GM21423 (cell line): ENCODE results near the gene MRPS22.

Experiments used
- ATAC-seq: cut with Tn5 transposase; IDR thresholded peaks from one replicate; pipeline ENCODE4 v1.9.1; 2021; ENCODE audit warnings: mild to moderate bottlenecking, moderate library complexity; ENCODE audit not compliant: unreplicated experiment

Gene MRPS22

GRCh38 chr3:139311557-139311956 is 32.3 kb upstream of the MRPS22 start:
- ATAC-seq: no peak

DNA sequence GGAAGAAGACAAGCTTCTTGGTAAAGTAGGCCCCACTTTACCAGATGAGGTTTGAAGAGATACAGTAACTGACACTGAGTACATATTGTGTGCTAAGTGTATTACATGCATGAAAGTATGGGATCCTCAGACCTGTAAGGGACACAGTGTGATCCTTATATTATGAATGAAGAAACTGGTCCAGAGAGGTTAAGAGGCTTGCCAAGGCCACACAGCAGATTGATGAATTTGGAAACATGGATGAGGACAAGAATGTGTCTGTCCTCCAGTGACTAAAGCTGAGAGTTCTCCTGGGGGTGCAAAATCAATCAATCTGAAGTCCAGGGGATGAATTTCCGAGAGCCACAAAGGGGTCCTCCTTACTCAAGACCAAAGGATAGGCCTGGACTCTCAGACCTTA is 31.4 kb upstream of the MRPS22 start:
- no peak for ATAC-seq

- no peak for ATAC-seq
Measured at GRCh38 chr3:139312959-139313358, 30.9 kb upstream of the MRPS22 start.

DNA sequence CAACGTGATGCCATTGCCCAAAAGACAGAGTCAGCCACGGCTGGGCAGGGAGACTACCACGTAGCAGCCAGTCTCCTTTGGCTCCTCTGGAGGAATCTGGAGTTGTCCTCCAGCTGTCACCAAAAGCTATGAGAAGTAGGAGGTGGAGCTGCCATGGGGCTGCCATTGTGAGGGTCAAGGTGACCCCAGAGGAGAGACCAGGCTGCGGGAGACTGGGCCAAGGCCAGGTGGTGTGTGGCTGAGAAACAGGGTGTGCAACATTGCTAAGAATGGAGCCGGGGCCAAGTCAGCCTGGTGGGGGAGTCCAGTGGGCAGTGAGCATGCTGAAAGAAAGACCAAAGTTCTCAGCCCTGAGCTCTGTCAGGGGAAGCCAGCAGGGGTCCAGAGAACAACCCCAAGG is 29.9 kb upstream of the MRPS22 start:
- ATAC-seq: no peak

DNA sequence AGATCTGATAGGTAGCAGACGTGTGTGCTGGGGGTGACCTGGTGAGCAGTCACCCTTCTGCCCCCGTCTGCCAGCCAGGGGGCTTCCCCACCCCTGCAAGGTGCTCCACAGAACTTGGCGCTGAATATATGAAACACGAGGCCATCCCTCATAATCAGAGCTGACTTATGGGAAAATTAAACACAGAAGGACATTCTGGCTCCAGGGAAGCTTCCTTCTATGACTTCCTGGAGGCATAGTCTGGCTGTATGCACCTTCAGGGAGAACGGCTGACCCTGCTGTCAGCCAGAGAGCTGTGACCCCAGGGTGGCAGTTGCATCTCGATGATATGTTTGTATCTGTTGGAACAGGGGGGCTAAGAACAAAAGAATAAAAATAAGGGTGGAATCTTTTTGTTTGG is 26.6 kb upstream of the MRPS22 start:
- no peak for ATAC-seq

DNA sequence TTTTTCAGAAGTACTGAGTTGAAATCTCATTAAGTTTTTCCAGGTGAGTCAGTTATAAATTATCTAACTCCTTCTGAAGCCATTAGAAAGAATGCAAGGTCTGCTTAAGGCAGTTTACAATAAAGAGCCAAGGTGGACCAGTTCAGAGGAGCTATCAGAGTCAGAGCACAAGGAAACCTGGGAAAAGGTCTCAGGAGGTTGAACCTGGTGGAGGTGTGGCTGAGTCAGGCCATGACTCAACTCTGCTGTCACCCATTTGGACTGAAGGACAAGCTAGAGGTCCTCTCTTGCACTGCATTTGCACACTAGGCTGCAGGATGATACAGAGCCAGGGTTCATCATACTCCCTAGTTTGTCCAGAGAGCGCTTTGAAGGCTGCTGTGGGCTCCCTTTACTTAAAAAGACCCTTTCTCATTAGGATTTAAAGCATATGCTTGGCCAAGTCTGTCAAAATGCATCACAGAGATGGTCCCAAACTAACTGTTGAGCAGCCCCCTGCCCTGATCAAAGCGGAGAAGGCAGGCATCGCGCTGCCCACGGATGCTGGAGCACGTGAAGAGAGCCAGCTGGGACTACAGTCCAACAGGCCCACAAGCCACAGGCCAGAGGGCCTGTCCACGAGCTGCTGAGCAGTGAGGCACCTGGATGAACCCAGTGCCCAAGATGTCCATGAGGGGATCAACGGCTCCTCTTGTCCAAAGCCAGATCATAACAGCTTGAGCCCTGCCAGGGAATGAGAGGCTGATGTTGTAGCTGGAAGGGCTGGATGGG is 26.0 kb upstream of the MRPS22 start:
- no peak for ATAC-seq

GRCh38 chr3:139318431-139318816 is 25.4 kb upstream of the MRPS22 start:
- no peak for ATAC-seq

DNA sequence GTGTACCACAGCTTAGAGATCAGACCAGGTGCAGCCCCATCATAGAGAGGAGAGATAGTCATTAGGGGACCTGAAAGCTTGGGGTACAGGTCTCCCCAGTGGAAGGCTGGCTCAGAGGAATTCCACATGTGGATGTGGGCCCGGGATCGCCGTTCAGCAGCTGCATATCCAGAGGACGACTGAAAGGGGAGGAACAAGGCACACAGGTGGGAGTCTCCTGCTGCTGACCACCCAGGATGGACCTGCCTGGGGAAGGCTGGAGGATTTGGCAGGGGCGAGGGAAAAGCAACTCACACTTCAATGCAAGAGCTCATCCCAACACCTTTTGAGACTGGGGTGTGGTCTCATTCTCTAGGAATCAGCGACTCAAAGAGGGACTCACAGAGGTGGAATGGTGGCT is 25.0 kb upstream of the MRPS22 start:
- ATAC-seq: no peak

GRCh38 chr3:139319428-139320402 is 24.1 kb upstream of the MRPS22 start:
- no peak for ATAC-seq

DNA sequence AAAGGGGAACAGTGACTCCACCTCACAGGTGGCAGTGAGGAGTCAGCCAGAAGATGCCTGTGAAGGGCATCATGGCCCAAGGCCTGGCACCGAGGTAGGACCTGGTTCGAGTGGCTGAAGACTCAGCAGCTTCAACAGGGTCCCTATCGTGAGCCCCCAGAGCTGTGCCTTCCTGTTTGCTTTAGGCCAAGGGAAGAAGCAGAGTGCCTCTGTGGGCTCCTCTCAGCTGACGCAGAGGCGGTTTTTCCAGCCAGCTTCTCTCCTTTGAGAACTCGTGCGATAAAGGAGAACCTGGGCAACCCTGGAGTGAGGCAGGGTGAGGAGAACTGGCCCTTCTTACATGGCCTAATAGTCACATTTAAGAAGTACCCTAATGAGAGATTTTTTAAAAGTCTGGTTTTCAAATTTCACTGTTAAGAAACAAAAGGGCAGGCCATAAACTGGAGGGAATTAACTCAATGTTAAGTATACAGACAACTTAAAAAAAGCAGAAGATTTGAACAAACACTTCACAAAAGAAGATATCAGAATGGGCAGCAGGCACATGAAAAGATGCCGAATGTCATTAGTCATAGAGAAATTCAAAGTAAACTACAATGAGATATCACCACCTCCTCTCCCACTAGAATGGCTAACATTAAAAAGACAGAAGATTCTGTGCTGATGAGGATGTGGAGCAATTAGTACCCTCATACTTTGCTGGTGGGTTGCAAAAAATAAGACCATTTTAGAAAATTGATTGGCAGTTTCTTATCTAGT is 23.1 kb upstream of the MRPS22 start:
- ATAC-seq: no peak

- no peak for ATAC-seq
Measured at GRCh38 chr3:139322346-139322745, 21.5 kb upstream of the MRPS22 start.

DNA sequence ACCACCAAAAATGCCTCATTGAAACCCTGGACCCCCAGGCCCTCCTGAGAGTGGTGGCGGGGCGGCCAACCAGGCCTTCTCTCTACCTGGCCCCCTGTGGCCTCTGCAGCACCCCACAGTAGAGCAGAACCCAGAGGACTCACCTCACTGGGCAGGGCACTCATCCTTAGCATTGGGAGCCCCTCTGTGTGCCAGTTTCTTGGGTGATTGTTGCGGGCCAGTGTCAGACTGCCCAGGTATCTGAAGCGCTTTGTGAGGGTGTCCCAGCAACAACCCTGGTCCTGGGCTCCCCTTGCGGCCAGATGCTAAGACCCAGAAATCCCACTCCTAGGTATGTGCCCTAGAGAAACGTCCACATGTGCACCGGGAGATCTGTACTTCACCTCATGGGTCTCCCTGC is 20.7 kb upstream of the MRPS22 start:
- ATAC-seq: no peak

GRCh38 chr3:139324456-139324855 is 19.4 kb upstream of the MRPS22 start:
- no peak for ATAC-seq

- no peak for ATAC-seq
Measured at GRCh38 chr3:139325551-139325950, 18.3 kb upstream of the MRPS22 start.

GRCh38 chr3:139326131-139326530 is 17.7 kb upstream of the MRPS22 start:
- ATAC-seq: no peak

DNA sequence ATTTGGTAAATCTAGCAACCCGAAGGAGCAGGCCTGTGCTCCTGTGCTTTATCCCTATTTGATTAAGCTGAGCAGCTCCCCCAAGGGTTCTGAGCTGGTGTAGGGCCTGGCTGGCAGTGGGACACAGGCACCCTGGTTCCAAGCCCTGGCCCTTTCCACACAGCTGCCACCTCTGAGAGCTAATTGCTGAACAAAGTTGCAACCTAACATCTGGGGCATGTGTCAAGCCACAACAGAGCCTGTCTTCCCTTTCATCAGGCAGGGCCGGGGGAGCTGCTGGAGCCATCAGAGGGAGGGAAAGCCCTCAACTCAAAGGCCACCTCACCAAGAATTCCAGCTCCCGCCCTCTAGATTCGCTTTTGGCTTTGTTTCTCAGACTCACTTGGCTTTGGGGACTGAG is 17.1 kb upstream of the MRPS22 start:
- ATAC-seq: no peak

DNA sequence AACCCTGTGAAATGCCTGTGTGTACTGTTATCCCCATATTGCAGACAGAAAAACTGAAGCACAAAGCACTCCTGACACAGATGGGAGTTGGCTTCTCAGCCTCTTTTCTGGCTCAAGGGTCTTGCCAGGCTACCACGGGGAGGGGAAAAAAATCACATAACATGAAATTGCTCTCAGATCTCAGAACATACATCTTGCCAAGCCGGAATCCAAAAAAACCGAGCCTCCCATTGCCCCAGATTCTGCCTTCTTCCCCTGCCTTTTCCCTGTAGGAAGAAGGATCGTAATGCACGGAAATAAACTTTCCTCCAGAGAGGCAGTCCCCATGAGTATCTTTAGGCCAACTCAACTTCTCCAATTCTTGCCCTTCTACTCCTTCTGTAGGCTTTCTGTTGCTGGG is 16.6 kb upstream of the MRPS22 start:
- ATAC-seq: no peak

- ATAC-seq: no peak
Measured at GRCh38 chr3:139327861-139328260, 16.0 kb upstream of the MRPS22 start.

GRCh38 chr3:139328356-139328755 is 15.5 kb upstream of the MRPS22 start:
- no peak for ATAC-seq

DNA sequence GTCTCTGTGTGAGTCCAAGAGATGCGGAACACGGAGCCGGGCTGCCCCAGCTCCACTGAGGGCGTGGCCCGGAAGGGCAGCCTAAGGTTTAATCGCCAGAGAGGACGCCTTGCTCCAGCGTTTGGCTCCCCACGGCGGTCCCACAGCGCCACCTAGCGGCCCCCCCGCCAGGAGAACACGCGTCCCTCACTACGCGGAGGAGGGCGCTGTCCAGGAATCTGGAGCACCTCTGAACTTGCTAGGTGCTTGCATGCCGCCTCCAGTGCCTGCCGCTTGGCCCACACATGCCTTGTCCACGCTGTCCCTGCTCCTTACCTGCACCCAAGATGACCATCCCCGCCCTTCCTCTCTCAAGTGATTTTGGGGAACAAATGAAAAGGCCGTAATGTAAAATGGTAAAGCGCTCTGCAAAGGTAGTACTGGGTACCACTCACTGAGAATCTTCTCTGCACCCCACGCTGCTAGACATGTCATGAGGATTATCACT is 14.4 kb upstream of the MRPS22 start:
- ATAC-seq: peak; percentile 99

DNA sequence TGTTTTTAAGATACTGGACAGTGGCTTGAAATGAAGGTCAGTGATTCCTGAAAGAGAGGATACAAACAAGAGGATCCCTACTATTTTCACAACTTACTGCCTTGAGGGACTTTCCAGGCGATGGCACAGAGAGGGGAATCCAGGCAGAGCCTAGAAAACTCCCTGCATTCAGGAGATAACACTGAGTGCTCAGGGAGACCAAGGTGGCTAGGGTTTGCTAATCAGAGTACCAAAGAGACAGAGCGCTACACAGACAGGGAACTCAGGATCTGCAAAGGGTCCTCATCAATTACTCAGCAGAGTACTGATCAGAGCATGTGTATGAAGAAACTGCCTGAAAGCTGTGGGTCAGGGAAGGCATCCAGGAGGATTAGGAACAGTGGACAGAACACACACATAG is 11.7 kb upstream of the MRPS22 start:
- no peak for ATAC-seq
